SK-N-SH (cell line): ENCODE measurements around the gene RANBP9. TPM values are rescaled to one million over a fixed set of nuclear protein-coding genes. Genes with fewer than 3 reads are reported as not detected.
A peak's percentile ranks its signal among the peaks of the same experiment; 100 is the strongest.

Source experiments
- CTCF ChIA-PET: fragments of 300-600, 350-600 bp; formaldehyde crosslinking; extraction: SDS; loops from one replicate; lab custom pipeline; 2021; lab: Yijun Ruan, JAX
- POLR2A ChIA-PET: fragments of 350-600 bp; sonication (Branson Sonifier 250); formaldehyde crosslinking; extraction: SDS; loops from one replicate; lab custom pipeline; 2020; ENCODE audit warnings: antibody characterized with exemption, inconsistent platforms; lab: Yijun Ruan, JAX
- DNase-seq: peaks from one replicate; pipeline ENCODE4 v3.0.0; 2012
- H2AFZ ChIP-seq: fragments of 200-600 bp; sonication (generic); 2 replicates; pipeline ENCODE4 v1.8.1; 2016; ENCODE audit warnings: antibody characterized with exemption, mild to moderate bottlenecking, low read depth
- H3F3A ChIP-seq: fragments of 200-600 bp; sonication (generic); replicated peaks from 2 replicates; pipeline ENCODE3; 2016; ENCODE audit warnings: antibody characterized with exemption, mild to moderate bottlenecking; ENCODE audit not compliant: insufficient read depth
- H3K27ac ChIP-seq, 2 experiments: fragments of 200-500 bp in 1 of 2; fragments of 200-600 bp in 1 of 2; sonication (Bioruptor generic) in 1 of 2; sonication (generic), shearing (Covaris generic) in 1 of 2; 2 replicates each; pipeline versions ENCODE4 v1.5.1 to v1.6.1; 2014 to 2016; ENCODE audit warnings: low read depth in 2 of 2, inconsistent platforms in 1 of 2, low read length in 1 of 2, mild to moderate bottlenecking in 1 of 2, mixed read lengths in 1 of 2
- H3K27me3 ChIP-seq: fragments of 200-600 bp; sonication (generic), shearing (Covaris generic); 2 replicates; pipeline ENCODE4 v1.6.1; 2016; ENCODE audit warnings: mixed run types; ENCODE audit not compliant: insufficient read depth
- H3K36me3 ChIP-seq, 2 experiments: fragments of 200-500 bp in 1 of 2; fragments of 200-600 bp in 1 of 2; sonication (Bioruptor generic) in 1 of 2; sonication (generic) in 1 of 2; replicated peaks in 1 of 2; 2 replicates each; pipeline versions ENCODE3 to v1.5.1; 2014 to 2016; ENCODE audit warnings: low read length in 1 of 2, mild to moderate bottlenecking in 1 of 2; ENCODE audit not compliant: insufficient read depth in 2 of 2, control insufficient read depth in 1 of 2
- H3K4me1 ChIP-seq, 2 experiments: fragments of 200-500 bp in 1 of 2; fragments of 200-600 bp in 1 of 2; sonication (Bioruptor generic) in 1 of 2; sonication (generic), shearing (Covaris generic) in 1 of 2; 2 replicates each; pipeline versions ENCODE4 v1.5.1 to v1.6.1; 2014 to 2016; ENCODE audit warnings: low read depth in 1 of 2, low read length in 1 of 2, mixed run types in 1 of 2; ENCODE audit not compliant: insufficient read depth in 2 of 2, control insufficient read depth in 1 of 2
- H3K4me2 ChIP-seq: fragments of 200-600 bp; sonication (generic), shearing (Covaris generic); 2 replicates; pipeline ENCODE4 v1.6.1; 2017; ENCODE audit warnings: mixed run types
- H3K4me3 ChIP-seq, 2 experiments: fragments of 200-500 bp in 1 of 2; fragments of 200-600 bp in 1 of 2; sonication (Bioruptor generic) in 1 of 2; sonication (generic), shearing (Covaris generic) in 1 of 2; 2 replicates each; pipeline versions ENCODE4 v1.5.1 to v1.8.1; 2014 to 2016; ENCODE audit warnings: low read depth in 2 of 2, inconsistent platforms in 1 of 2, low read length in 1 of 2, mild to moderate bottlenecking in 1 of 2, mixed read lengths in 1 of 2, moderate library complexity in 1 of 2
- H3K79me2 ChIP-seq: fragments of 200-600 bp; sonication (generic); 2 replicates; pipeline ENCODE4 v1.8.1; 2017; ENCODE audit warnings: mild to moderate bottlenecking; ENCODE audit not compliant: insufficient read depth
- H3K9ac ChIP-seq: fragments of 200-600 bp; sonication (generic); 2 replicates; pipeline ENCODE4 v1.6.1; 2017; ENCODE audit warnings: mixed run types
- H3K9me2 ChIP-seq: fragments of 200-600 bp; sonication (generic); 2 replicates; pipeline ENCODE4 v1.6.1; 2017; ENCODE audit warnings: mixed run types
- H3K9me3 ChIP-seq: fragments of 200-600 bp; sonication (generic); 2 replicates; pipeline ENCODE4 v1.6.1; 2017; ENCODE audit warnings: mixed run types, mild to moderate bottlenecking, moderate library complexity
- H4K20me1 ChIP-seq: fragments of 200-600 bp; sonication (generic); 2 replicates; pipeline ENCODE4 v1.6.1; 2017; ENCODE audit warnings: mild to moderate bottlenecking, mixed run types; ENCODE audit not compliant: insufficient read depth
- CTCF ChIP-seq: fragments of 200-600 bp; sonication (generic); IDR thresholded peaks from 2 replicates; pipeline ENCODE4 v1.6.1; 2017; ENCODE audit warnings: antibody characterized with exemption, mild to moderate bottlenecking, moderate library complexity
- FOXJ3 ChIP-seq: sonication (generic); formaldehyde crosslinking; IDR thresholded peaks from 2 replicates; pipeline ENCODE4 v1.5.1; 2020; ENCODE audit warnings: mild to moderate bottlenecking, missing genetic modification reagents
- FOXM1 ChIP-seq: IDR thresholded peaks from 2 replicates; pipeline ENCODE4 v1.4.0; 2012; ENCODE audit warnings: low read depth, mild to moderate bottlenecking
- IRF3 ChIP-seq: fragments of 150-350 bp; IDR thresholded peaks from 2 replicates; pipeline ENCODE4 v1.6.1; 2016; ENCODE audit warnings: mild to moderate bottlenecking, low read depth, low read length
- MAX ChIP-seq: IDR thresholded peaks from 2 replicates; pipeline ENCODE4 v1.4.0; 2012; ENCODE audit warnings: low read depth
- MEF2A ChIP-seq: IDR thresholded peaks from 2 replicates; pipeline ENCODE4 v1.4.0; 2012; ENCODE audit warnings: low read depth, borderline replicate concordance
- NFIC ChIP-seq: IDR thresholded peaks from 2 replicates; pipeline ENCODE4 v1.4.0; 2012; ENCODE audit warnings: borderline replicate concordance
- NRF1 ChIP-seq: IDR thresholded peaks from 2 replicates; pipeline ENCODE4 v1.6.1; 2012; ENCODE audit warnings: low read depth, mild to moderate bottlenecking, low read length
- PBX3 ChIP-seq: IDR thresholded peaks from 2 replicates; pipeline ENCODE4; 2012
- POLR2AphosphoS5 ChIP-seq: IDR thresholded peaks from 2 replicates; pipeline ENCODE4 v1.6.1; 2012; ENCODE audit warnings: low read depth, low read length
- RFX5 ChIP-seq: IDR thresholded peaks from 2 replicates; pipeline ENCODE4 v1.6.1; 2012; ENCODE audit warnings: mild to moderate bottlenecking, improper control_type of control experiment, low read length
- RXRA ChIP-seq: IDR thresholded peaks from 2 replicates; pipeline ENCODE4 v1.4.0; 2012; ENCODE audit warnings: low read depth, mild to moderate bottlenecking, borderline replicate concordance
- SIN3A ChIP-seq: IDR thresholded peaks from 2 replicates; pipeline ENCODE4 v1.6.1; 2012; ENCODE audit warnings: low read depth, mild to moderate bottlenecking, low read length, moderate library complexity, borderline replicate concordance
- SMC3 ChIP-seq: IDR thresholded peaks from 2 replicates; pipeline ENCODE4 v1.6.1; 2012; ENCODE audit warnings: low read depth, low read length, improper control_type of control experiment
- TAF1 ChIP-seq: IDR thresholded peaks from 2 replicates; pipeline ENCODE4 v1.6.1; 2012; ENCODE audit warnings: low read depth, mild to moderate bottlenecking, low read length, moderate library complexity, borderline replicate concordance
- TCF12 ChIP-seq: IDR thresholded peaks from 2 replicates; pipeline ENCODE4 v1.4.0; 2012
- TEAD4 ChIP-seq: IDR thresholded peaks from 2 replicates; pipeline ENCODE4 v1.4.0; 2012; ENCODE audit warnings: mild to moderate bottlenecking, borderline replicate concordance; ENCODE audit not compliant: insufficient read depth
- USF1 ChIP-seq: IDR thresholded peaks from 2 replicates; pipeline ENCODE4 v1.4.0; 2012; ENCODE audit warnings: low read depth, borderline replicate concordance
- ZBTB33 ChIP-seq: IDR thresholded peaks from 2 replicates; pipeline ENCODE4 v1.4.0; 2012; ENCODE audit warnings: low read depth, borderline replicate concordance
- polyA plus RNA-seq, 3 experiments: library from polyadenylated mRNA; depleted of rRNA; stranded (reverse); fragments of >200 nt; gene quantifications; 2 replicates each; pipeline ENCODE4 v1.2.3, GENCODE V29; 2012

The RANBP9 gene
- polyA plus RNA-seq, 1 of the 3 experiments (the other 2 are of a cell fraction), result 20.4 TPM

GRCh38 chr6:13684855-13685254, 26.8 kb downstream of the RANBP9 start (continued):
- TF ChIP-seq CTCF, result no peak

- H3K27ac ChIP-seq, result no peak overlapping the region
- no peak for TF ChIP-seq MAX
- TF ChIP-seq PBX3, result no peak
- TF ChIP-seq ZBTB33, result no peak
- no peak for TF ChIP-seq IRF3
- no peak for TF ChIP-seq RXRA
- no peak for TF ChIP-seq MEF2A
- TF ChIP-seq FOXM1, result no peak
- TF ChIP-seq TEAD4, result no peak
- TF ChIP-seq SMC3, result no peak
- TF ChIP-seq USF1, result no peak
- no peak for TF ChIP-seq TAF1
- no peak for TF ChIP-seq SIN3A
- no peak for TF ChIP-seq POLR2AphosphoS5
- no peak for TF ChIP-seq CTCF
- no peak for TF ChIP-seq NFIC
- no peak for TF ChIP-seq FOXJ3 (CRISPR knock-in tag)
- TF ChIP-seq RFX5, result no peak
- no peak for TF ChIP-seq TCF12
- no peak for TF ChIP-seq NRF1
- TF ChIP-seq, all 33 proteins: peak for 0
- ChIA-PET POLR2A (no interaction called here), CTCF (no interaction called here)
- H3K9ac ChIP-seq, result no peak overlapping the region
- no peak overlapping the region for H2AFZ ChIP-seq
- peaks cover 97% of the 10 kb centered on the region for H3K79me2 ChIP-seq
- H3K9me2 ChIP-seq, result no peaks in the 10 kb centered on the region; the same call in 1 of the 2 replicates
- no peak overlapping the region for H3K4me3 ChIP-seq
- DNase-seq, result peak; percentile 19
- peaks cover 12% of the 10 kb centered on the region; the same call in 1 of the 2 replicates for H3K9me3 ChIP-seq
- H3K27me3 ChIP-seq, result no peaks in the 10 kb centered on the region
- H3K36me3 ChIP-seq, result peaks cover 4 to 38% of the 10 kb centered on the region in 2 experiments
- H3K4me1 ChIP-seq, result peaks cover 0 to 3% of the 10 kb centered on the region in 2 experiments; a peak in 2 of 4 replicates
- H4K20me1 ChIP-seq, result peaks cover 18% of the 10 kb centered on the region
- H3K4me2 ChIP-seq, result no peak overlapping the region
- H3F3A ChIP-seq, result peaks cover under 1% of the 10 kb centered on the region
These were observed 28.6 kb downstream of the RANBP9 start for GRCh38 chr6:13683038-13683437.
